HEK293T (cell line): ENCODE results near the gene SFT2D1.

Experiments
- ARNT ChIP-seq: fragments of 450-650 bp; IDR thresholded peaks from 2 replicates; pipeline ENCODE4 v1.6.1; 2017; ENCODE audit warnings: mild to moderate bottlenecking
- BHLHE40 ChIP-seq: fragments of 450-650 bp; IDR thresholded peaks from 2 replicates; pipeline ENCODE4 v1.6.1; 2016; ENCODE audit warnings: mild to moderate bottlenecking, moderate library complexity, borderline replicate concordance
- FOXA1 ChIP-seq: fragments of 450-650 bp; IDR thresholded peaks from 2 replicates; pipeline ENCODE4 v1.6.1; 2016; ENCODE audit warnings: mild to moderate bottlenecking
- FOXK2 ChIP-seq: fragments of 450-650 bp; IDR thresholded peaks from 2 replicates; pipeline ENCODE4 v1.6.1; 2016; ENCODE audit warnings: mild to moderate bottlenecking
- FOXM1 ChIP-seq: fragments of 450-650 bp; IDR thresholded peaks from 2 replicates; pipeline ENCODE4 v1.6.1; 2017; ENCODE audit warnings: mild to moderate bottlenecking, borderline replicate concordance
- L3MBTL2 ChIP-seq: fragments of 450-650 bp; conservative IDR thresholded peaks from 2 replicates; pipeline ENCODE4 v1.6.1; 2016; ENCODE audit warnings: mild to moderate bottlenecking
- LEF1 ChIP-seq: fragments of 450-650 bp; IDR thresholded peaks from 2 replicates; pipeline ENCODE4 v1.6.1; 2017; ENCODE audit warnings: mild to moderate bottlenecking, borderline replicate concordance
- NFRKB ChIP-seq: fragments of 450-650 bp; IDR thresholded peaks from 2 replicates; pipeline ENCODE4 v1.6.1; 2016; ENCODE audit warnings: mild to moderate bottlenecking, moderate library complexity
- SP1 ChIP-seq: fragments of 450-650 bp; IDR thresholded peaks from 2 replicates; pipeline ENCODE4 v1.6.1; 2017
- SUZ12 ChIP-seq: fragments of 450-650 bp; IDR thresholded peaks from 2 replicates; pipeline ENCODE4 v1.6.1; 2016; ENCODE audit warnings: mild to moderate bottlenecking

DNA sequence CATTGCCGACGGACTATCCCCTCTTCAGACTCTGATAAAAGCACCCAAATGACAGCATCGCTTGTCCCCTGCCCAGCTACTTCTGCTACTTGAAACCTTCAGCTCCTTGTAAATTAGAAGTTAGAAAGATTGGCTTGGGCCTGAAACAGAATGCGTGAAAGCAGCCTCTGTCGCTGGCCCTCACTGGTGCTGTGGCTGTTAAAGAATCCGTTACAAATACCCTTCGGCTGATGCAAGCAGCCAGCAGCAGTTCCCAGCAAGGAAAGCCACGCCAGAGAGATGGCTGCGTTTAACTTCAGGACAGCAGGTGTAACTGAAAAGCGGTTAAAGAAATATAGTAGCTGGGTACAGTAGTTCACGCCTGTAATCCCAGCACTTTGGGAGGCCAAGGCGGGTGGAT lies 31.7 kb downstream of the SFT2D1 start:
- TF ChIP-seq L3MBTL2 (no peak), FOXK2 (no peak), ARNT (no peak), BHLHE40 (no peak), FOXM1 (no peak), SP1 (no peak), FOXA1 (no peak), SUZ12 (no peak), LEF1 (no peak), NFRKB (no peak)
